IPS-18a (cell line): Measurements from ENCODE around the gene STK39.
"Not testable (repeated sequence)": the region's sequence is repeated elsewhere in the genome, so short reads cannot be mapped to it uniquely, and the experiment has no call there.

Experiments
- H3K27ac ChIP-seq: one replicate; pipeline ENCODE4 v1.5.1; 2013; ENCODE audit warnings: low read length
- H3K27me3 ChIP-seq: one replicate; pipeline ENCODE4 v1.6.1; 2013; ENCODE audit warnings: mild to moderate bottlenecking, low read length; ENCODE audit not compliant: control insufficient read depth, insufficient read depth
- H3K36me3 ChIP-seq: one replicate; pipeline ENCODE4 v1.6.1; 2013; ENCODE audit warnings: low read depth, low read length; ENCODE audit not compliant: control insufficient read depth
- H3K4me1 ChIP-seq: one replicate; pipeline ENCODE4 v1.6.1; 2013; ENCODE audit warnings: low read depth, low read length; ENCODE audit not compliant: control insufficient read depth
- H3K4me3 ChIP-seq: one replicate; pipeline ENCODE4 v1.5.1; 2013; ENCODE audit warnings: low read length
- H3K9ac ChIP-seq: one replicate; pipeline ENCODE4 v1.6.1; 2013; ENCODE audit warnings: mild to moderate bottlenecking, low read length, moderate library complexity
- H3K9me3 ChIP-seq: one replicate; pipeline ENCODE4 v1.6.1; 2013; ENCODE audit warnings: low read depth, low read length; ENCODE audit not compliant: control insufficient read depth

The STK39 gene

GRCh38 chr2:168247341-168248261 is at the start of gene STK39:
Gene STK39, minus strand, starts transcription at chr2:168247595. Its CDS starts 160 bp downstream, at chr2:168247435.
- no peaks in the 10 kb centered on the region for H3K36me3 ChIP-seq
- H3K27me3 ChIP-seq, result peaks cover 15% of the 10 kb centered on the region
- peak within 1 kb of the TSS; percentile 62 for H3K9ac ChIP-seq
- H3K9me3 ChIP-seq, result no peaks in the 10 kb centered on the region
- peak within 1 kb of the TSS; percentile 35 for H3K27ac ChIP-seq
- peak within 1 kb of the TSS; percentile 83 for H3K4me3 ChIP-seq
- H3K4me1 ChIP-seq, result peaks cover 17% of the 10 kb centered on the region

GRCh38 chr2:168295051-168295450 is 47.7 kb upstream of the STK39 start:
- Histone ChIP-seq H3K4me3 (no peak overlapping the region), H3K9me3 (no peaks in the 10 kb centered on the region), H3K27me3 (no peaks in the 10 kb centered on the region), H3K36me3 (no peaks in the 10 kb centered on the region), H3K4me1 (no peaks in the 10 kb centered on the region), H3K27ac (no peak overlapping the region), H3K9ac (no peak overlapping the region)

- Histone ChIP-seq H3K9me3 (no peaks in the 10 kb centered on the region), H3K4me3 (no peak overlapping the region), H3K27me3 (no peaks in the 10 kb centered on the region)
Observed at GRCh38 chr2:168294409-168294808, 47.0 kb upstream of the STK39 start.

GRCh38 chr2:168293766-168294165 is 46.4 kb upstream of the STK39 start:
- H3K27me3 ChIP-seq, result no peaks in the 10 kb centered on the region
- H3K9me3 ChIP-seq, result no peaks in the 10 kb centered on the region
- H3K27ac ChIP-seq, result no peak overlapping the region
- H3K36me3 ChIP-seq, result no peaks in the 10 kb centered on the region
- no peak overlapping the region for H3K4me3 ChIP-seq
- H3K4me1 ChIP-seq, result no peaks in the 10 kb centered on the region
- no peak overlapping the region for H3K9ac ChIP-seq

More at GRCh38 chr2:168294409-168294808, 47.0 kb upstream of the STK39 start:
- no peaks in the 10 kb centered on the region for H3K36me3 ChIP-seq
- H3K27ac ChIP-seq, result no peak overlapping the region
- no peak overlapping the region for H3K9ac ChIP-seq
- H3K4me1 ChIP-seq, result no peaks in the 10 kb centered on the region

- no peaks in the 10 kb centered on the region for H3K36me3 ChIP-seq
- H3K27ac ChIP-seq, result no peak overlapping the region
- no peak overlapping the region for H3K4me3 ChIP-seq
- no peaks in the 10 kb centered on the region for H3K9me3 ChIP-seq
- no peaks in the 10 kb centered on the region for H3K27me3 ChIP-seq
- no peak overlapping the region for H3K9ac ChIP-seq
- H3K4me1 ChIP-seq, result no peaks in the 10 kb centered on the region
Observed at GRCh38 chr2:168290391-168290790, 43.0 kb upstream of the STK39 start.

GRCh38 chr2:168289880-168290279 is 42.5 kb upstream of the STK39 start:
- Histone ChIP-seq H3K9me3 (no peaks in the 10 kb centered on the region), H3K36me3 (no peaks in the 10 kb centered on the region), H3K27ac (no peak overlapping the region), H3K4me1 (no peaks in the 10 kb centered on the region), H3K9ac (no peak overlapping the region), H3K27me3 (no peaks in the 10 kb centered on the region), H3K4me3 (no peak overlapping the region)

GRCh38 chr2:168286535-168286934 is 39.1 kb upstream of the STK39 start:
- Histone ChIP-seq H3K4me3 (no peak overlapping the region), H3K36me3 (no peaks in the 10 kb centered on the region), H3K27me3 (no peaks in the 10 kb centered on the region), H3K27ac (no peak overlapping the region), H3K4me1 (no peaks in the 10 kb centered on the region), H3K9me3 (no peaks in the 10 kb centered on the region), H3K9ac (no peak overlapping the region)

GRCh38 chr2:168278424-168278888 is 31.1 kb upstream of the STK39 start:
- no peak overlapping the region for H3K27ac ChIP-seq
- H3K36me3 ChIP-seq, result no peaks in the 10 kb centered on the region
- H3K9ac ChIP-seq, result no peak overlapping the region
- no peaks in the 10 kb centered on the region for H3K27me3 ChIP-seq
- H3K4me1 ChIP-seq, result no peaks in the 10 kb centered on the region
- H3K4me3 ChIP-seq, result no peak overlapping the region
- H3K9me3 ChIP-seq, result no peaks in the 10 kb centered on the region

- Histone ChIP-seq H3K27me3 (no peaks in the 10 kb centered on the region), H3K9me3 (no peaks in the 10 kb centered on the region), H3K9ac (no peak overlapping the region), H3K4me1 (no peaks in the 10 kb centered on the region), H3K4me3 (no peak overlapping the region), H3K27ac (no peak overlapping the region), H3K36me3 (no peaks in the 10 kb centered on the region)
Observed at GRCh38 chr2:168277276-168277675, 29.9 kb upstream of the STK39 start.

- no peak overlapping the region for H3K9ac ChIP-seq
- no peaks in the 10 kb centered on the region for H3K36me3 ChIP-seq
- no peak overlapping the region for H3K4me3 ChIP-seq
- no peaks in the 10 kb centered on the region for H3K9me3 ChIP-seq
- H3K4me1 ChIP-seq, result no peaks in the 10 kb centered on the region
- H3K27ac ChIP-seq, result no peak overlapping the region
- H3K27me3 ChIP-seq, result no peaks in the 10 kb centered on the region
Observed at GRCh38 chr2:168272225-168272624, 24.8 kb upstream of the STK39 start.

GRCh38 chr2:168262926-168263325 is 15.5 kb upstream of the STK39 start:
- not testable (repeated sequence) for H3K9me3 ChIP-seq, H3K27me3 ChIP-seq

GRCh38 chr2:168256448-168256847 is 9.1 kb upstream of the STK39 start:
- Histone ChIP-seq H3K4me3 (no peak overlapping the region), H3K27me3 (no peaks in the 10 kb centered on the region), H3K9ac (no peak overlapping the region), H3K4me1 (no peaks in the 10 kb centered on the region), H3K36me3 (no peaks in the 10 kb centered on the region), H3K9me3 (no peaks in the 10 kb centered on the region), H3K27ac (no peak overlapping the region)

More at GRCh38 chr2:168262926-168263325, 15.5 kb upstream of the STK39 start:
- not testable (repeated sequence) for H3K4me1 ChIP-seq, H3K27ac ChIP-seq, H3K4me3 ChIP-seq, H3K9ac ChIP-seq, H3K36me3 ChIP-seq
